ENCODE measurements around the gene CFD.
"Not testable (repeated sequence)": the region's sequence is repeated elsewhere in the genome, so short reads cannot be mapped to it uniquely, and the experiment has no call there.

The CFD gene

GRCh38 chr19:825897-826644 is 33.4 kb upstream of the CFD start:
- DNase-seq (ENCODE audit: low read depth): no peak

GRCh38 chr19:827314-827709 is 32.2 kb upstream of the CFD start:
- no peak for DNase-seq (ENCODE audit: low read depth)

GRCh38 chr19:827710-828321 is 31.6 kb upstream of the CFD start, which contains the start of gene AZU1:
Gene AZU1, plus strand, starts transcription at chr19:827837. Its CDS starts 10 bp downstream, at chr19:827847.
- no peak for DNase-seq (ENCODE audit: low read depth)

- DNase-seq (ENCODE audit: low read depth): no peak
Measured at GRCh38 chr19:829129-829758, 30.2 kb upstream of the CFD start.

GRCh38 chr19:831407-832369 is 27.8 kb upstream of the CFD start:
- no peak for DNase-seq (ENCODE audit: low read depth)

- no peak for DNase-seq (ENCODE audit: low read depth)
Measured at GRCh38 chr19:834216-834615, 25.2 kb upstream of the CFD start.

GRCh38 chr19:835210-835810 is 24.2 kb upstream of the CFD start:
- no peak for DNase-seq (ENCODE audit: low read depth)

GRCh38 chr19:840519-841206 is 18.8 kb upstream of the CFD start, which contains the start of gene PRTN3:
Gene PRTN3, plus strand, starts transcription at chr19:840999. Its CDS starts 10 bp downstream, at chr19:841009.
- DNase-seq (ENCODE audit: low read depth): no peak

GRCh38 chr19:842802-843179 is 16.7 kb upstream of the CFD start:
- not testable (repeated sequence) for DNase-seq (ENCODE audit: low read depth)

- no peak for DNase-seq (ENCODE audit: low read depth)
Measured at GRCh38 chr19:843180-843835, 16.2 kb upstream of the CFD start.

GRCh38 chr19:843836-844545 is 15.5 kb upstream of the CFD start:
- no peak for DNase-seq (ENCODE audit: low read depth)

GRCh38 chr19:844546-844971 is 14.9 kb upstream of the CFD start:
- no peak for DNase-seq (ENCODE audit: low read depth)

- DNase-seq (ENCODE audit: low read depth): no peak
Measured at GRCh38 chr19:845707-846521, 13.6 kb upstream of the CFD start.

GRCh38 chr19:848386-848921 is 11.0 kb upstream of the CFD start:
- DNase-seq (ENCODE audit: low read depth): no peak

GRCh38 chr19:849195-849594 is 10.3 kb upstream of the CFD start:
- DNase-seq (ENCODE audit: low read depth): not testable (repeated sequence)

GRCh38 chr19:850221-850978 is 9.1 kb upstream of the CFD start:
- no peak for DNase-seq (ENCODE audit: low read depth)

- DNase-seq (ENCODE audit: low read depth): no peak
Measured at GRCh38 chr19:850979-851335, 8.5 kb upstream of the CFD start.
